Measurements from ENCODE around the gene ELP2. TPM values are rescaled to one million over a fixed set of nuclear protein-coding genes. Genes with fewer than 3 reads are reported as not detected.

ELP2 gene
- total and polyA plus RNA-seq, 9 of the 15 experiments (the other 6 are each of a cell fraction or from before 2014, with no cell fraction given): 76.8 to 192 (median 140) TPM

GRCh38 chr18:36181898-36182506 lies 52.3 kb downstream of the ELP2 start (continued):
- TF ChIP-seq PML (IDR thresholded peaks at IDR 0.05; ENCODE audit: low read length): no peak
- TF ChIP-seq SMC3 (conservative IDR thresholded peaks at IDR 0.05; ENCODE audit: insufficient read depth, low read depth, low read length): no peak
- TF ChIP-seq CREB3L1 (IDR thresholded peaks at IDR 0.05; ENCODE audit: borderline replicate concordance, low read depth): no peak
- no peak for TF ChIP-seq ZNF3 (CRISPR knock-in tag; IDR thresholded peaks at IDR 0.05)
- no peak for TF ChIP-seq NELFE (IDR thresholded peaks at IDR 0.05; ENCODE audit: insufficient read depth, insufficient read length)
- no peak for TF ChIP-seq PHF21A (IDR thresholded peaks at IDR 0.05; ENCODE audit: borderline replicate concordance, low read depth)

- peaks cover 14 to 23% of the 10 kb centered on the region in 2 experiments for H3K4me1 ChIP-seq (replicated peaks in 1 of 2; ENCODE audit: control insufficient read depth in 2 of 2, insufficient read depth in 2 of 2, low read length in 2 of 2)
- ChIA-PET POLR2A (interaction anchor here (0.6 kb wide), 1 partner anchor 160 kb away, joined by 3 read pairs; no protein-coding TSS in a partner anchor), CTCF (ENCODE audit: low intra/inter-chr PET ratio) (no interaction called here)
- no peaks in the 10 kb centered on the region for H3K36me3 ChIP-seq (ENCODE audit: control insufficient read depth, insufficient read depth, low read length)
- no peaks in the 10 kb centered on the region for H3K9me3 ChIP-seq (replicated peaks; ENCODE audit: control insufficient read depth, insufficient read depth, low read depth, low read length)
- H2AFZ ChIP-seq (ENCODE audit: low read depth, low read length): no peak overlapping the region
- no peaks in the 10 kb centered on the region for H4K20me1 ChIP-seq (replicated peaks; ENCODE audit: control insufficient read depth, insufficient read depth, low read length)
- BruUV-seq (replicated peaks): no TSS peak
- TF ChIP-seq ZNF668 (CRISPR knock-in tag; IDR thresholded peaks at IDR 0.05): no peak
- no peak overlapping the region for H3K27ac ChIP-seq (ENCODE audit: extremely low read depth, low read depth, low read length)
- no peaks in the 10 kb centered on the region for H3K27me3 ChIP-seq (ENCODE audit: control insufficient read depth in 2 of 2, insufficient read depth in 2 of 2, low read length in 2 of 2)
- in situ Hi-C loops (cut with MboI): no loop called here
- DNase-seq (ENCODE audit: extremely low read depth in 1 of 4, low spot score in 3 of 4) (no peak), FAIRE-seq (no peak), ATAC-seq (no peak)
- WGBS (ENCODE audit: insufficient coverage, low coverage, missing lambda C conversion rate): 48% methylated on average over 6 of the region's 6 CpGs
- H3K9ac ChIP-seq (ENCODE audit: insufficient read depth in 1 of 2, low read depth in 2 of 2, low read length in 2 of 2): no peak overlapping the region; a peak in 1 of 4 replicates
- no peaks in the 10 kb centered on the region for H3K9me1 ChIP-seq (ENCODE audit: control insufficient read depth, insufficient read depth, low read length)
- intact Hi-C loops (cut with micrococcal nuclease): no loop called here
- peaks cover 6% of the 10 kb centered on the region; the same call in 2 of the 3 replicates for H3K79me2 ChIP-seq (ENCODE audit: control insufficient read depth, insufficient read depth, low read length)
- no peak overlapping the region for H3K4me3 ChIP-seq
- no peak overlapping the region for H3K4me2 ChIP-seq (ENCODE audit: insufficient read depth, low read length)
Measured at GRCh38 chr18:36183033-36183432, 53.3 kb downstream of the ELP2 start.

Data from K562 (cell line).